ENCODE measurements around the gene PSD4.

Gene PSD4

DNA sequence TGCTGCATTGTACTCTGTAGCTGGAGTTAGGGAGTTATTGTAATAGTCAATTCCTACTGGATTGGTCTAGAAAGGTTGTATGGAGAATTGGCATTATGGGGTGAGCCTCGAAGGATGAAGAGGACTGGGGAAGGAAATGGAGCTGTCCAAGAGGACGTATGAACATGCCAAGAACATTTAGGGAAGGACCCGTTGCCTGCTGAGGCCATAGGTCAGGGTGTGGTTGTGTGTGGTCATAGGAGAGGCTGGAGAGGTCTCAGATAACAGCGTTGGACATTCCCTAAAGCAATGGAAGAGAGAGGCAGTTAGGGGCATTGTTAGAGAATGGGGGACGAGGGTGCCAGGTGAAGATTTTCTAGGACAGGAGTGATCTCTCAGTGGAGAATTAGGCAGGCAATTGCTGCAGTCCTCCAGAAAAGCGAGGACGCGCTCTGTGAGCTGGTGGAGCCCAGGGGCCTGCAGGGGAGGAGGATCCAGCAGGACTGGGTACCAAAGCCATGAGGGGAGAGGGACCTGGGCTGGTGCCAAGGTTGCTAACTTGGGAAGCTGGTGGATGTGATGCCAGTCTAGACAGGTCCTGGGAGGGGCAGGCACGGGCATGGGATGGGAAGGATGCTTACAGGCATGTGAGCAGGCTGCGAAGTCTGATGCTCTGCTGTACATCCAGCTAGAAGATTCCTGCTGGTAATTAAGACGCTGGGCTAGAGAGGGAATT, 9.4 kb upstream of the PSD4 start:
- DNase-seq (ENCODE audit: low read depth): no peak
- no peak for TF ChIP-seq CTCF (IDR thresholded peaks at IDR 0.05; ENCODE audit: low read length, missing control alignments)
- no peak overlapping the region for H3K4me3 ChIP-seq (replicated peaks; ENCODE audit: low read depth, low read length)

- H3K4me3 ChIP-seq (replicated peaks; ENCODE audit: low read depth, low read length): no peak overlapping the region
- TF ChIP-seq CTCF (IDR thresholded peaks at IDR 0.05; ENCODE audit: low read length, missing control alignments): no peak
Observed at GRCh38 chr2:113164930-113165585, 8.7 kb upstream of the PSD4 start.

DNA sequence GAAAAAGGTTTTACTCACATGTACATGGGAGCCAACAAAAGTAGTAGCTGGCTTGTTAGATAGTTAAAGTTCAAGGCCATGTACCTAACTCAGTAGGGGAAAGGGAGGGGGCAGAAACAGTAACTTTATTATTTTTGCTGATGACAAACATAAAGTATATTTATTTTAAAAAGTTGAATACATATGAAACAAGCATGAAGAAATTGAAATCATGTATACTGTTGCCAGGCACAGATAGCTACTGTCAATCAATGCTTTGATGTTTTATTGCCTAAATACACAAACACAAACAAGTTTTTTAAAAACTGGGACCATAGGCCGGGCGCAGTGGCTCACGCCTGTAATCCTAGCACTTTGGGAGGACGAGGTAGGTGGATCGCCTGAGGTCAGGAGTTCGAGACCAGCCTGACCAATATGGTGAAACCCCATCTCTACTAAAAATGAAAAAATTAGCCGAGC, 7.6 kb upstream of the PSD4 start:
- H3K4me3 ChIP-seq (replicated peaks; ENCODE audit: low read depth, low read length): no peak overlapping the region
- DNase-seq (ENCODE audit: low read depth): no peak
- no peak for TF ChIP-seq CTCF (IDR thresholded peaks at IDR 0.05; ENCODE audit: low read length, missing control alignments)

More at GRCh38 chr2:113164930-113165585, 8.7 kb upstream of the PSD4 start:
- no peak for DNase-seq (ENCODE audit: low read depth)

DNA sequence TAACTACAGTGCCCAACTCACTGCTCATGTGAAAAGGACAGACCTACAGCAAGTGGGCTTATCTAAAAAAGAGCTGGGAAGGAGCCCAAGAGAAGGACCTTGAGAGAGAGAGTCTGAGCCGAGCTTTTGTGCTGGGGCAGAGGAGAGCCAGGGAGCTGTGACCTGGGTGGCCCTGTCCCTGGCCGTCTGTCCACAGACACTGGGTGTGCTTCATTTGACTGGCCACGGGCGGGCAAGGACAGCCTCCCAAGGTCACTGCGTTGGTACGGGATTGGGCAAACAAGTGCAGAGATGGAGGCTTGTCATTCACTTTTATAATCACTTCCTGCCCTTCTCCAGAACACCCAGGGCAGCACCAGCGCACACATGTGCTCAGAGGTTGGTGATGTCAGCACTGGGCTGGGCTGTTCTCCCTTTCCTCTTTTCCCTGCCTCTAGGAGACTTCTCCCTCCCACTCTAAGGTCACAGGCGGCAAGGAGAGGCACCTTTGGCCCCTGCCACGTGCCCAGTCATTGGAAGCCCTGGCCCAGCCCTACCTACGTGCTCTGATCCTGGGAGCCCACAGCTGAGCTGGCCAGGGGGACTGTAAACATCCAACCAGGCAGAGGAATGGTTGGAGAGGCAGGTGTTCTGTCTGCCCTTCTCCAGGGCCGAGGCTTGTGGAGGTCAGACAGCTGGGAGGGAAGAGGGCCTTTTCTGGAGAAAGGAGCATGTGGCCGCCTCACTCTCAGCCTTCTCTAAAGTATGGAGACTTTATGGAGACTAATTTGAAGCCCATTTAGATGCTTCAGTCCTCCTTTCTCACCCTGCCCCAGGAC, 6.4 kb upstream of the PSD4 start:
- no peak for TF ChIP-seq CTCF (IDR thresholded peaks at IDR 0.05; ENCODE audit: low read length, missing control alignments)
- no peak for DNase-seq (ENCODE audit: low read depth)
- H3K4me3 ChIP-seq (replicated peaks; ENCODE audit: low read depth, low read length): no peak overlapping the region

DNA sequence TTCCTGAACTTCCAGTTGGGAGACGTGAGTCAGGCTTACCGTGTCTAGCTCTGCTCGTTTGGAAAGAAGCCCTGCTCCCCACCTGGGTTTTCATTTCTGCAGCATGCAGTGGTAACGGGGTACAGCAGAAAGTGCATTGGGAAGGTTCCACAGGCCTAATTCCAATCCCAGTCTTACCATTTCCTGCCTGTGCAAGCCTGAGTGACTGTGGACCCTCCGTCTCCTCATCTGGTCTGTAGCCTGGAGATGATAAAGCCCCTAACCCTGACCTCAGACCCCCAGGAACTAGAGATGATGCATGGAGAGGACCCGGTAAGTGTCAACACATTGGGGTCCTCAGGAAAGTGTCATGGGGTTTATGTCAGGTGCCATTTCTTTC, 5.8 kb upstream of the PSD4 start:
- no peak for TF ChIP-seq CTCF (IDR thresholded peaks at IDR 0.05; ENCODE audit: low read length, missing control alignments)
- H3K4me3 ChIP-seq (replicated peaks; ENCODE audit: low read depth, low read length): no peak overlapping the region
- DNase-seq (ENCODE audit: low read depth): no peak

DNA sequence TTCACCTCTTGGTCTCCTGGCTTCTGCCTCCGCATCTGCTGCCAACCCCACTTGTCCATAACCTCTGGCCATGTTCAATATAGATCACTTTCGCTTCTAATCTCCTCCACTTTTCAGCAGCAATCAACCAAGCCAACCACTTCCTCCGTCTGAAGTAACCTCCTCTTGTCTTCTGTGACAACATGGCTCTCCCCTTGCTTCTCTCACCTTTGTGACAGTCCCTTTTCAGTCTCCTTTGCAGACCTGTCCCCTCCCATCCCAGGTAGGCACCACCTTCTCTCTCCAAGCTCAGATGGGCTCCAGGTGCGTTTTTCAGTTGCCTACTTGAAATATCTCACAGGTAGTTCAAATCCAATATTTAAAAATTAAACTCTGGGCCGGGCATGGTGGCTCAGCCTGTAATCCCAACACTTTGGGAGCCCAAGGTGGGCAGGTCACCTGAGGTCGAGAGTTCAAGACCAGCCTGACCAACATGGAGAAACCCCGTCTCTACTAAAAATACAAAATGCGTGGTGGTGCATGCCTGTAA, 4.7 kb upstream of the PSD4 start:
- no peak for DNase-seq (ENCODE audit: low read depth)
- H3K4me3 ChIP-seq (replicated peaks; ENCODE audit: low read depth, low read length): no peak overlapping the region
- TF ChIP-seq CTCF (IDR thresholded peaks at IDR 0.05; ENCODE audit: low read length, missing control alignments): no peak
